Thyroid gland (tissue), 4 donors: Measurements from ENCODE around the gene ZNF821. TPM values are rescaled to one million over a fixed set of nuclear protein-coding genes. Genes with fewer than 3 reads are reported as not detected.
A peak's percentile ranks its signal among the peaks of the same experiment; 100 is the strongest.

Experiments
- DNase-seq, 2 donors: peaks; one replicate each; pipeline ENCODE4 v3.0.0-alpha.2; 2019
- H3K27ac ChIP-seq, 3 donors: fragments of 200-600 bp; sonication (generic); 1 replicate in 2 of 3; 2 replicates in 1 of 3; pipeline ENCODE4 v1.5.1; 2016 to 2019; ENCODE audit warnings: mild to moderate bottlenecking in 1 of 3, moderate library complexity in 1 of 3
- H3K27me3 ChIP-seq: fragments of 200-600 bp; sonication (generic); one replicate; pipeline ENCODE4 v1.5.1; 2019
- H3K36me3 ChIP-seq, 2 donors: fragments of 200-600 bp; sonication (generic); one replicate each; pipeline ENCODE4 v1.5.1; 2016 to 2019
- H3K4me1 ChIP-seq, 2 donors: fragments of 200-600 bp; sonication (generic); one replicate each; pipeline ENCODE4 v1.5.1; 2017 to 2019
- H3K4me3 ChIP-seq, 3 donors: fragments of 200-600 bp; sonication (generic); replicated peaks in 1 of 3; 1 replicate in 2 of 3; 2 replicates in 1 of 3; pipeline ENCODE4 v1.5.1; 2016; ENCODE audit warnings: mild to moderate bottlenecking in 1 of 3
- H3K9me3 ChIP-seq: fragments of 200-600 bp; sonication (generic); one replicate; pipeline ENCODE4 v1.5.1; 2017
- POLR2A ChIP-seq, 2 donors: fragments of 450-650 bp; IDR thresholded peaks; one replicate each; pipeline ENCODE4 v1.6.1; 2017; ENCODE audit warnings: antibody characterized with exemption in 2 of 2, mild to moderate bottlenecking in 2 of 2, moderate library complexity in 1 of 2
- WGBS, 2 donors: methylation state at CpG; one replicate each; pipeline ENCODE4 v1.1.5; 2017; 5-methylcytosine and 5-hydroxymethylcytosine counted together
- intact Hi-C: fragments of 100-400 bp; cut with DNase I; formaldehyde crosslinking; loops from one replicate; pipeline ENCODE4 v1.15.1; 2023
- total RNA-seq, 4 donors: library from RNA; depleted of rRNA; stranded (reverse); fragments of >200 nt; gene quantifications; one replicate each; pipeline ENCODE4 v1.2.3, GENCODE V29; 2016
- TF ChIP-seq, protein P1 (sequence below), 6 experiments: fragments of 200-600 bp in 3 of 6; fragments of 450-650 bp in 3 of 6; sonication (generic) in 3 of 6; IDR thresholded peaks; one replicate each; pipeline ENCODE4 v1.5.1; 2016 to 2019; ENCODE audit warnings: antibody characterized with exemption in 6 of 6, mild to moderate bottlenecking in 2 of 6, inconsistent platforms in 1 of 6, moderate library complexity in 1 of 6

Gene ZNF821
- total RNA-seq, 4 donors from 2014 or later = 7.9 to 17.8 (median 11.6) TPM

DNA sequence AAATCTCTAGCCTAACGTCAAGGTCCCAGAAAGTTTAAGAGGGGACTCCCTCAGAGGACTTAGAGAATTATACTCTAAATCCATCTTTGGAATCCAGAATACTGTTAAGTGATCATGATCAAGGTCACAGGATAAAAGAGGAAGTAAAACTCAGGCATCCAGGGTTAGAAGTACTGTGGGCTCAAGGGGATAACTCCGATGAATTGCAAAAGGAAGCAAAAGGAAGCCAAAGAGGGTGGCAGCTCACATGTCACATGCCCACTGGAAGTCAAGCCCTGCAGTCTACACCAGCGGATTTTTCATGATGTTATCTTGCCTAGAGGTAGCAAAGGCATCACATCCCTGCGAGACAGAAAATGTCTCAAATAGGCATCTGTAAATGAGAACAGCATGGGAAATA, 3.8 kb downstream of the ZNF821 start:
- TF ChIP-seq, protein P1, sequence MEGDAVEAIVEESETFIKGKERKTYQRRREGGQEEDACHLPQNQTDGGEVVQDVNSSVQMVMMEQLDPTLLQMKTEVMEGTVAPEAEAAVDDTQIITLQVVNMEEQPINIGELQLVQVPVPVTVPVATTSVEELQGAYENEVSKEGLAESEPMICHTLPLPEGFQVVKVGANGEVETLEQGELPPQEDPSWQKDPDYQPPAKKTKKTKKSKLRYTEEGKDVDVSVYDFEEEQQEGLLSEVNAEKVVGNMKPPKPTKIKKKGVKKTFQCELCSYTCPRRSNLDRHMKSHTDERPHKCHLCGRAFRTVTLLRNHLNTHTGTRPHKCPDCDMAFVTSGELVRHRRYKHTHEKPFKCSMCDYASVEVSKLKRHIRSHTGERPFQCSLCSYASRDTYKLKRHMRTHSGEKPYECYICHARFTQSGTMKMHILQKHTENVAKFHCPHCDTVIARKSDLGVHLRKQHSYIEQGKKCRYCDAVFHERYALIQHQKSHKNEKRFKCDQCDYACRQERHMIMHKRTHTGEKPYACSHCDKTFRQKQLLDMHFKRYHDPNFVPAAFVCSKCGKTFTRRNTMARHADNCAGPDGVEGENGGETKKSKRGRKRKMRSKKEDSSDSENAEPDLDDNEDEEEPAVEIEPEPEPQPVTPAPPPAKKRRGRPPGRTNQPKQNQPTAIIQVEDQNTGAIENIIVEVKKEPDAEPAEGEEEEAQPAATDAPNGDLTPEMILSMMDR (IDR thresholded peaks at IDR 0.05) = no peak
- no peak for TF ChIP-seq POLR2A (IDR thresholded peaks at IDR 0.05)
- Histone ChIP-seq H3K27me3 (no peaks in the 10 kb centered on the region), H3K36me3 (peaks cover 6 to 17% of the 10 kb centered on the region in 2 donors), H3K4me1 (peaks cover 5% of the 10 kb centered on the region in 2 donors), H3K27ac (no peak overlapping the region), H3K4me3 (no peak overlapping the region), H3K9me3 (no peaks in the 10 kb centered on the region)
- DNase-seq = no peak
- WGBS, 2 donors = 85 to 90% methylated on average over 4 of the region's 4 CpGs
- intact Hi-C loops = loop anchor here (10.0 kb wide), 2 partner anchors 65 to 85 kb away; no protein-coding TSS in a partner anchor

DNA sequence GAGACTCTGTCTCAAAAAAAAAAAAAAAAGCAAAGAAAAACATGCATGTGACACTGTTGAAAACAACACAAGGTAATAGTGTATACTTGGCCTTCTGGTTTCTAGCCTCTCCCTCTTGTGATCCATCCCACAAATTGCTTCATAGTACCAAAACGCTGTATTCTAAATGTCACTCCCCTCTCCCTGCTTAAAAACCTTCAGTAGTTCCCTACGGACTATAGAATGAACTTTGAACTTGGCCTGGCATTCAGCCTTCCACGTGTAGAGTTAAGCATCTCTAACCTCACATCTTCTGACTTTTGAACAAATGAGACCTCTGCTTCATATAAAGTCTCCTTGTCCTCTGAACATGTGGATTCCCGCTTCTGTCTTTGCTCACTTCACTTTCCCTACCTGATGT, 5.1 kb downstream of the ZNF821 start:
- no peak overlapping the region for H3K4me3 ChIP-seq
- H3K27me3 ChIP-seq = no peaks in the 10 kb centered on the region
- peaks cover 5% of the 10 kb centered on the region in 2 donors for H3K4me1 ChIP-seq
- no peaks in the 10 kb centered on the region for H3K9me3 ChIP-seq
- no peak for TF ChIP-seq POLR2A (IDR thresholded peaks at IDR 0.05)
- TF ChIP-seq, protein P1 (IDR thresholded peaks at IDR 0.05) = no peak
- WGBS, 2 donors = 74 to 86% methylated on average over 4 of the region's 4 CpGs
- peaks cover 6 to 17% of the 10 kb centered on the region in 2 donors for H3K36me3 ChIP-seq
- no peak overlapping the region for H3K27ac ChIP-seq
- intact Hi-C loops = no loop called here
- no peak for DNase-seq

DNA sequence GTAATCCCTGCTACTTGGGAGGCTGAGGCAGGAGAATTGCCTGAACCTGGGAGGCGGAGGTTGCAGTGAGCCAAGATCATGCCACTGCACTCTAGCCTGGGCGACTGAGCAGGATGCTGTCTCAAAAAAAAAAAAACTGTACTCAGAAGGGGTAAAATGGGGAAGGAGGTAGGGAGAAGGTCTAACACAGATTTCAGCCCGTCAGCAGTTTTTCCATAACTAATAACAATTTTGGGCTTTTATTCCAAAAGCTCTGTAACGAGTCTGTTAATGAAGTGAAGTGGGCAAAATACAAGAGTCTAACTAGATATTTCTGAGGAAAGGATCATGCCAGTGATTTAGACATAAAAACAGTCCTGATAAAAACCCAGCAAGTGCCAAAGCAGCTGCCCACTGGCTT, 10.8 kb downstream of the ZNF821 start:
- H3K27me3 ChIP-seq = no peaks in the 10 kb centered on the region
- DNase-seq = no peak
- no peak for TF ChIP-seq POLR2A (IDR thresholded peaks at IDR 0.05)
- TF ChIP-seq, protein P1 (IDR thresholded peaks at IDR 0.05) = no peak
- no peak overlapping the region for H3K4me3 ChIP-seq
- WGBS, 2 donors = 88 to 89% methylated on average over 4 of the region's 4 CpGs
- no peaks in the 10 kb centered on the region for H3K9me3 ChIP-seq
- H3K4me1 ChIP-seq = no peaks in the 10 kb centered on the region
- H3K36me3 ChIP-seq = peaks cover 6% of the 10 kb centered on the region in 2 donors
- H3K27ac ChIP-seq = peak overlapping the region in 2 of 3 donors; percentile 14 to 19
- intact Hi-C loops = no loop called here

DNA sequence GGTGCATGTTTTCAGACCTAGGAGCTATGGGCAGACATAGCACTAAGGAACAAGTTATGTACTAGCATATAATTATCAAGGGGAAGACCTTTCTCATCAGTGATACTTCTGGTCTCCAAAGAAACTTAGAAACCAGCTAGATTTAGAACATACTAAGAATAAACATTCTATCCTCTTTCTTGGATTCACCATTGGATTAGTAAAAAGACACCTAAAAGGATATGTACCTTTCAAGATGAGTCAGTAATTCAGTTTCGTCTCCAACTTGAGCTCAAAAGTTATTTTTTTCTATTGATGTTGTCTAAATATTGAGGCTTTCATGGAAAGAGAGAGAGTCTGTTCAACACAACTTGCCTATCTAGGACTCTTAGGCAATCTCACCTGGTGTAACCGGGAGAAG, 13.2 kb downstream of the ZNF821 start:
- H3K36me3 ChIP-seq = peaks cover 0 to 7% of the 10 kb centered on the region in 2 donors
- no peaks in the 10 kb centered on the region for H3K4me1 ChIP-seq
- H3K27ac ChIP-seq = no peak overlapping the region
- TF ChIP-seq, protein P1 (IDR thresholded peaks at IDR 0.05) = no peak
- TF ChIP-seq POLR2A (IDR thresholded peaks at IDR 0.05) = no peak
- DNase-seq = no peak
- H3K9me3 ChIP-seq = no peaks in the 10 kb centered on the region
- intact Hi-C loops = no loop called here
- 94 to 95% methylated on average over 2 of the region's 2 CpGs for WGBS, 2 donors
- no peak overlapping the region for H3K4me3 ChIP-seq
- no peaks in the 10 kb centered on the region for H3K27me3 ChIP-seq

DNA sequence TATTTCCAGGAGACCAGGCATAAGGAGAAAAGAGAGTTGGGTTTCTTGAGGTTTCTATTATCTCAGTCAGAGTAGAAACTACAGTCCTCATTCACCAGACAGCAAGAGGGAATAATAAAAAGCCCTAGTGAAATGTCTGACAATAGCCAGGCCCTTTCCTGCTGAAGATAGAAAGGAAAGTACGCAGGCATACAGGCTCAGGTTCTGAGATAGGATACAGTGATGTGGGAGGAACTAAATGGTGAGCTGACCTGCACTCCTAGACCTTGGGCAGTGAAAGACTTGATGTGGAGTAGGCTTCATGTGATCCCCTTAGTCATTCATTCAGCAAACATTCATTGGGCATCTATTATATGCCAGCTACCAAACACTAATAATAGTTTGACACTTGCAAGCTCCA, 14.9 kb downstream of the ZNF821 start:
- Histone ChIP-seq H3K4me3 (no peak overlapping the region), H3K27me3 (no peaks in the 10 kb centered on the region), H3K4me1 (no peaks in the 10 kb centered on the region), H3K27ac (no peak overlapping the region), H3K36me3 (peaks cover 6 to 10% of the 10 kb centered on the region in 2 donors), H3K9me3 (no peaks in the 10 kb centered on the region)
- 91 to 100% methylated on average over 1 of the region's 1 CpG for WGBS, 2 donors
- DNase-seq = no peak
- intact Hi-C loops = no loop called here
- TF ChIP-seq POLR2A (IDR thresholded peaks at IDR 0.05) = no peak
- TF ChIP-seq, protein P1 (IDR thresholded peaks at IDR 0.05) = no peak
